Body of pancreas (tissue), 4 donors: ENCODE results near the gene ZNF544. TPM values are rescaled to one million over a fixed set of nuclear protein-coding genes. Genes with fewer than 3 reads are reported as not detected.

Experiments used
- ATAC-seq: fragments of 150-250 bp; one replicate; pipeline ENCODE4 v1.9.1; 2016
- DNase-seq, 4 donors: peaks; one replicate each; pipeline ENCODE4 v3.0.0-alpha.2; 2019
- H3K27ac ChIP-seq, 4 donors: fragments of 200-600 bp; sonication (generic); 1 replicate in 3 of 4; 2 replicates in 1 of 4; pipeline versions ENCODE4 v1.5.1 to v1.6.1; 2016 to 2019; ENCODE audit warnings: mild to moderate bottlenecking in 1 of 4, mixed read lengths in 1 of 4, moderate library complexity in 1 of 4
- H3K27me3 ChIP-seq, 2 donors: fragments of 200-600 bp; sonication (generic); one replicate each; pipeline ENCODE4 v1.6.0; 2016; ENCODE audit warnings: mild to moderate bottlenecking in 1 of 2
- H3K36me3 ChIP-seq, 2 donors: fragments of 200-600 bp; sonication (generic); replicated peaks in 1 of 2; 2 replicates each; pipeline ENCODE4 v1.5.1; 2016; ENCODE audit warnings: low read depth in 2 of 2; ENCODE audit not compliant: insufficient read depth in 1 of 2
- H3K4me1 ChIP-seq: fragments of 200-600 bp; sonication (generic); one replicate; pipeline ENCODE4 v1.6.0; 2016
- H3K4me3 ChIP-seq, 2 donors: fragments of 200-600 bp; sonication (generic); 1 replicate in 1 of 2; 2 replicates in 1 of 2; pipeline ENCODE4 v1.5.1; 2016 to 2019
- H3K9me3 ChIP-seq, 3 donors: fragments of 200-600 bp; sonication (generic); 1 replicate in 2 of 3; 2 replicates in 1 of 3; pipeline ENCODE4 v1.5.1; 2016
- CTCF ChIP-seq, 7 experiments: fragments of 450-650 bp in 4 of 7; fragments of 200-600 bp in 3 of 7; sonication (generic) in 3 of 7; IDR thresholded peaks; one replicate each; pipeline ENCODE4 v1.5.1; 2016 to 2019; ENCODE audit warnings: antibody characterized with exemption in 7 of 7
- POLR2A ChIP-seq, 3 donors: fragments of 450-650 bp; IDR thresholded peaks; one replicate each; pipeline ENCODE4 v1.6.1; 2016; ENCODE audit warnings: antibody characterized with exemption in 3 of 3, mild to moderate bottlenecking in 2 of 3
- WGBS, 2 donors: methylation state at CpG; one replicate each; pipeline ENCODE4 v1.1.5; 2017; 5-methylcytosine and 5-hydroxymethylcytosine counted together
- intact Hi-C: fragments of 100-400 bp; cut with DNase I; formaldehyde crosslinking; loops from one replicate; pipeline ENCODE4 v1.15.1; 2023
- total RNA-seq, 2 donors: library from RNA; depleted of rRNA; stranded (reverse); fragments of >200 nt; gene quantifications; one replicate each; pipeline ENCODE4 v1.1.0, GENCODE V29; 2016

ZNF544 gene
- total RNA-seq, 2 donors from 2014 or later: 9.9 to 17.1 TPM

GRCh38 chr19:58209577-58209976 is 19.1 kb upstream of the ZNF544 start:
- Histone ChIP-seq H3K36me3 (peaks cover 69 to 75% of the 10 kb centered on the region in 2 donors), H3K27me3 (no peaks in the 10 kb centered on the region), H3K4me1 (no peaks in the 10 kb centered on the region), H3K4me3 (no peak overlapping the region), H3K9me3 (peaks cover 0 to 99% (median 27%) of the 10 kb centered on the region in 3 donors), H3K27ac (no peak overlapping the region)
- no peak for ATAC-seq
- WGBS, 2 donors: 94 to 98% methylated on average over 8 of the region's 8 CpGs
- no peak for DNase-seq
- TF ChIP-seq CTCF (IDR thresholded peaks at IDR 0.05): no peak
- no peak for TF ChIP-seq POLR2A (IDR thresholded peaks at IDR 0.05)
- intact Hi-C loops: no loop called here

- 97% methylated on average over 16 to 17 of the region's 17 CpGs for WGBS, 2 donors
- intact Hi-C loops: no loop called here
- H3K36me3 ChIP-seq: peaks cover 54 to 55% of the 10 kb centered on the region in 2 donors
- no peak overlapping the region for H3K4me3 ChIP-seq
- no peaks in the 10 kb centered on the region for H3K4me1 ChIP-seq
- TF ChIP-seq CTCF (IDR thresholded peaks at IDR 0.05) (no peak), POLR2A (IDR thresholded peaks at IDR 0.05) (no peak)
- ATAC-seq (no peak), DNase-seq (no peak)
- H3K9me3 ChIP-seq: peaks cover 0 to 94% (median 22%) of the 10 kb centered on the region in 3 donors
- H3K27ac ChIP-seq: no peak overlapping the region
- H3K27me3 ChIP-seq: no peaks in the 10 kb centered on the region
Observed at GRCh38 chr19:58212336-58213074, 16.2 kb upstream of the ZNF544 start.

GRCh38 chr19:58213075-58213369 is 15.7 kb upstream of the ZNF544 start:
- 94 to 100% methylated on average over 1 of the region's 1 CpG for WGBS, 2 donors

GRCh38 chr19:58217069-58217481 is 11.6 kb upstream of the ZNF544 start:
- Histone ChIP-seq H3K27ac (no peak overlapping the region), H3K36me3 (peaks cover 11 to 13% of the 10 kb centered on the region in 2 donors), H3K27me3 (no peaks in the 10 kb centered on the region), H3K4me1 (no peaks in the 10 kb centered on the region), H3K4me3 (no peak overlapping the region), H3K9me3 (peaks cover 0 to 64% (median 0%) of the 10 kb centered on the region in 3 donors)
- intact Hi-C loops: no loop called here
- WGBS, 2 donors: 33 to 52% methylated on average over 18 to 32 of the region's 34 CpGs
- ATAC-seq: no peak
- DNase-seq: no peak
- TF ChIP-seq CTCF (IDR thresholded peaks at IDR 0.05): no peak
- TF ChIP-seq POLR2A (IDR thresholded peaks at IDR 0.05): no peak

More at GRCh38 chr19:58213075-58213369, 15.7 kb upstream of the ZNF544 start:
- no peak overlapping the region for H3K4me3 ChIP-seq
- intact Hi-C loops: no loop called here
- ATAC-seq: no peak
- DNase-seq: no peak
- H3K9me3 ChIP-seq: peaks cover 0 to 94% (median 22%) of the 10 kb centered on the region in 3 donors
- no peaks in the 10 kb centered on the region for H3K4me1 ChIP-seq
- H3K36me3 ChIP-seq: peaks cover 49 to 50% of the 10 kb centered on the region in 2 donors
- H3K27ac ChIP-seq: no peak overlapping the region
- H3K27me3 ChIP-seq: no peaks in the 10 kb centered on the region
- TF ChIP-seq POLR2A (IDR thresholded peaks at IDR 0.05) (no peak), CTCF (IDR thresholded peaks at IDR 0.05) (no peak)
